NCI-H748 (cell line): ENCODE data around the gene LNX1.
A peak's percentile ranks its signal among the peaks of the same experiment; 100 is the strongest.

Source experiments
- DNase-seq: peaks from one replicate; lab custom pipeline; 2025; ENCODE audit not compliant: unreplicated experiment; lab: John Stamatoyannopoulos, UW

LNX1 gene

GRCh38 chr4:53601251-53601764 is 10.0 kb upstream of the LNX1 start:
- peak; percentile 98 for DNase-seq

- DNase-seq: no peak
Measured at GRCh38 chr4:53599632-53600031, 8.3 kb upstream of the LNX1 start.

- DNase-seq: no peak
Measured at GRCh38 chr4:53598901-53599300, 7.6 kb upstream of the LNX1 start.

GRCh38 chr4:53598483-53598882 is 7.2 kb upstream of the LNX1 start:
- no peak for DNase-seq

GRCh38 chr4:53596901-53597300 is 5.6 kb upstream of the LNX1 start:
- no peak for DNase-seq

- DNase-seq: no peak
Measured at GRCh38 chr4:53595834-53596233, 4.5 kb upstream of the LNX1 start.

- no peak for DNase-seq
Measured at GRCh38 chr4:53595204-53595603, 3.9 kb upstream of the LNX1 start.

- DNase-seq: peak; percentile 16
Measured at GRCh38 chr4:53593765-53594164, 2.5 kb upstream of the LNX1 start.

- DNase-seq: peak; percentile 99
Measured at GRCh38 chr4:53592686-53593501, 1.6 kb upstream of the LNX1 start.

GRCh38 chr4:53592122-53592521 is 836 bp upstream of the LNX1 start:
- peak; percentile 67 for DNase-seq

GRCh38 chr4:53590187-53590586 is 1.1 kb downstream of the LNX1 start:
- DNase-seq: no peak

GRCh38 chr4:53589511-53589910 is 1.8 kb downstream of the LNX1 start:
- DNase-seq: no peak

GRCh38 chr4:53587135-53587534 is 4.2 kb downstream of the LNX1 start:
- no peak for DNase-seq

- no peak for DNase-seq
Measured at GRCh38 chr4:53586121-53586816, 5.0 kb downstream of the LNX1 start.

- DNase-seq: no peak
Measured at GRCh38 chr4:53584658-53585057, 6.6 kb downstream of the LNX1 start.

- DNase-seq: no peak
Measured at GRCh38 chr4:53583513-53583912, 7.8 kb downstream of the LNX1 start.

- DNase-seq: no peak
Measured at GRCh38 chr4:53582194-53582593, 9.1 kb downstream of the LNX1 start.

- DNase-seq: no peak
Measured at GRCh38 chr4:53580274-53580673, 11.0 kb downstream of the LNX1 start.

- no peak for DNase-seq
Measured at GRCh38 chr4:53579826-53580225, 11.5 kb downstream of the LNX1 start.

GRCh38 chr4:53576676-53577372 is 14.5 kb downstream of the LNX1 start:
- no peak for DNase-seq

GRCh38 chr4:53576071-53576617 is 15.1 kb downstream of the LNX1 start:
- no peak for DNase-seq
